Measurements from ENCODE around the gene SPG7.
A peak's percentile ranks its signal among the peaks of the same experiment; 100 is the strongest.

Gene SPG7

DNA sequence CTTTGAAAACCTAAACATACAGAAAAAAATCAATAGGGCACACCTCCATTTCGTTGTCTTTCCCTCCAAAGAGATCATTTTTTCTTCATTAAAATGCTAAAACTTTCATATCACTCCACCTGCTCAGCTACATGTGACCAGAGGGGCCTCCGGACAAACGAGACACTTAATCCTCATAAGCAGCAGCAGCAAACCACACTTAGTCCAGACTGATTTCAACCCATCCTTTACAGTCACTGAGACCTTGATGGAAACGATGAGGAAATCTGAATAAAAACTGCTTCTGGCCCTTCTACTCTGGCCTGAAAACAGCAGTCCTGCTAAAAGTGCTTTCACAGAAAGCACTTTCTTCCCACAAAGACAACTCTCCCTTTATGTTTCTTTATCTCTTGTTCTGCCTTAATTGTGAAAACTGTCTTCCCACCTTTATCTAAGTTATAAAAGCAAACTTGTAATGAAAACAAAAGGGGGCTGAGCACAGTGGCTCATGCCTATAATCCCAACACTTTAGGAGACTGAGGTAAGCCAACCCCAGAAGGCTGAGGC is 22.4 kb upstream of the SPG7 start:
- no peak for DNase-seq (ENCODE audit: low spot score)

DNA sequence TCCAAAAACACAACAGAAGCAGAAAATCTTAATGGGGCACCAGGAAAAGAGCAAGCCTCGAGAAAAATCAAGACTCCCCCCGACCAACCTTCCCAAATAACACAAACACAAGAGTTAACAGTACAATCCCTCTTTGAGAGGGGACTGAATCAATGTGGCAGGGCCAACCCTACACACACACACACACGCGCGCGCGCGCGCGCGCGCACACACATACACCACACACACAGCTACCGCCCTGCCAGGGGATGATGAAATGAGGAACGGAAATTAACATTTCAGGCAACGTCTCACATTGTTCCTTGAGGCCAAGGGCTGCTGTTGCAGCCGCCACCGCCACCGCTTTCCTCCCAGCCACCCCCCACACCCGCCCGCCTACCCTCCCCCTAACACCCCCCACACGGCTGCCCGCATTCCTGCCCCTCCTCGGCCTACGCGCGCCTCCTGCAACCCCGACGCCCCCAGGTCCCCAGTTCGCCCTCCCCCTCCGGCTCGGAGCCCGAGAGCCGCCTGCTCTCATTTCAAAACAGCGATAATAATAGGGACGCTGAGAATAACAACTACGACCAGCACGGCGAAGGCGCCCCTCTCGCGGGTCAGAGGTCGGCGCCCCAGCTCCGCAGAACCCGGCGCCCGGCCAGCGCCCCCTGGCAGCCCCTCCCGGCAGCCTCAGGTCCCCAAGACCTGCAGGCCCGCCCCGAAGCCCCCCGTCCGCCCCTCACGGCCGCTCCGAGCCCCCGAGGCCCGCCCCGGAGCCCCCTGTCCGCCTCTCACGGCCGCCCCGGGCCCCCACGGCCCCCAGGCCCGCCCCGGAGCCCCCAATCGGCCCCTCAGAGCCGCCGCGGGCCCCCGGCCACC is 18.9 kb upstream of the SPG7 start:
- DNase-seq (ENCODE audit: low spot score), result peak; percentile 90

DNA sequence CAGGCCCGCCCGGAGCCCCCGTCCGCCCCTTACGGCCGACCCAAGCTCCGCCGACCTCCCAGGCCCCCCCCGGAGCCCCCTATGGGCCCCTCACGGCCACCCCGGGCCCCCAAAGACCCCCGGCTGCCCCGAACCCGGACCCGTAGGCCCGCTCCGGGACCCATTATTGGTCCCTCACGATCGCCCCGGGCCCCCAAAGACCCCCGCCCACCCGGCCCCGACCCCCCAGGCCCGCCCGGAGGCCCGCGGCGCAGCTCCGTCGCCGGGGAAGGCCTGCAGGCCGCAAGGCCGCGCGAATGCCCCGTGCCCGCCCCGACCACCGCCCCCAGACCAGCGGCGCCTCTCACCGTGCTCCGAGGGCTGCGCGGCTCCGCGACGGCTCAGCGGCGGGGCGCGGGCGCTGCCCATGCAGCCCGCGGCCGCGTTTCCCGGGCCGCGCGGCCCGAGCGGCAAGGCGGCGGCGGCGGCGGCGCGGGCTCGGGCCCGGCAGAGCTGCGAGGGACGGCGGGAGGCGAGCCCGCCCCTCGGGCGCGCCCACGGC is 18.2 kb upstream of the SPG7 start:
- DNase-seq (ENCODE audit: low spot score), result no peak

DNA sequence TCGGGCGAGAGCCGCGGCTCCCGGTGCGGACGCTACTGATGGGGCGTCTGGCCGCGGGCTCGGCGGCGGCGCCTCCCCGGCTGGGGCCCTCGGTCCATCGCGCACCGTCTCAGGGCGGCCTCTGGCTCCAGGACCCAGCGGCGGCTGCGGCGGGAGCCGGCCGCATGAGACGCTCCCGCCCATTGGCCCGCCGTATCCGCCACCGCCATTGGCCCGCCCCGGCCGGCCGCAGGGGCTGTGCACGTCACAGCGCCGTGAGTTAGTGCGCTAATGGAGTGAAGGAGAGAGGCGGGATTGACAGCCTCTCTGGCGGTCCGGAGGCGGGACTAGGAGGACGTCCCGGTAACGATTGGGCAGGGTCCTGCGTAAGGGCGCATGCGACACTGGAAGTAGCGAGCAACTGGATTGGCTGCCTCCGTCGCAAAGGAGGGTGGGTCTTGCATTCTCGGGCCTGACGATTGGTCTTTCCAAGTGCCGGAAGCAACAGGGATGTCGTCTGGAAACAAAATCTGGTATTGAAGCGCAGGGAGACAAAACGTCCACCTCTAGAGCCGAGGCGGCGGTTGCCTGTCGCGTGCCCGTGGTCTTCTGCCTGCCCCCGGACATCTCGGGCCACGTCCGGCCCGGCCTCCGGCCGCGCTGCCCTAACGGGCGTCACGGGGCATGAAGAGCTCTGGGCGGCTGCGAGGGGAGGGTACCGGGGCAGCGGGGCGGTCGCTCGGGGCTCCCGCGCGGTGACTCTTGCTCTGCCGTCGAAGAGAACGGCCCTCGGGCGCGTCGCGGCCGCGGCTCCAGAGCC is 17.6 kb upstream of the SPG7 start, which contains the start of gene ANKRD11:
Gene ANKRD11 (minus strand): TSS at position 123 of the 799 bp plus-strand sequence. CDS start 173,542 bp downstream, outside the sequence.
- peak; percentile 100 for DNase-seq (ENCODE audit: low spot score)

DNA sequence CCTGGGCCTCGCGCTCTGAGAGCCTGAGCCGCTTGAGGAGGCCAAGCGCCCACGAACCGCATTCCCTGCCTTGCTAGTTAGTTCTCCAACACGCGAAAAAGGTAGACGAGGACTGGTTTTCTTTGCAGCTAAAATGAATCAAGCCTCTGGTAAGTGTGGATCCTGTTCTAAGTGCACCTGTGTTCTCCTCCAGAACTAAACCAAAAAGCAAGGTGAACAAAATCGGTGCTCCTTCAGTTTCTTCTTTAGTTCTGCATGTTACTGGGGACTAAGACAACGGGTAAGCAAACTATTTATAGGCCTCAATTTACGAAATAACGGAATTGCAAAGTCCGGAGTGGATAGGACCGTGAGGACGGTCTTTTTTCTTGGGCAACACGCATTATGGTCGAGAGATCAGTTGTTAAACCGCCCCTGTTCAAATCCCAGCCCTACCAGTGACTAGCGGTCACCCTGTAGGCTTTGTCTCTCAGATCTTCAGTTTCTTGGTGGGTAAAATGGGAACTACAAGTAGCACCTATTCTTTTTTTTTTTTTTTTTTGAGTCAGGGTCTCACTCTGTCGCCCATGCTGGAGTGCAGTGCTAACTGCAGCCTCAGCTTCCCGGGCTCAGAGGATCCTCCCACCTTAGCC is 16.8 kb upstream of the SPG7 start:
- DNase-seq (ENCODE audit: low spot score), result no peak

DNA sequence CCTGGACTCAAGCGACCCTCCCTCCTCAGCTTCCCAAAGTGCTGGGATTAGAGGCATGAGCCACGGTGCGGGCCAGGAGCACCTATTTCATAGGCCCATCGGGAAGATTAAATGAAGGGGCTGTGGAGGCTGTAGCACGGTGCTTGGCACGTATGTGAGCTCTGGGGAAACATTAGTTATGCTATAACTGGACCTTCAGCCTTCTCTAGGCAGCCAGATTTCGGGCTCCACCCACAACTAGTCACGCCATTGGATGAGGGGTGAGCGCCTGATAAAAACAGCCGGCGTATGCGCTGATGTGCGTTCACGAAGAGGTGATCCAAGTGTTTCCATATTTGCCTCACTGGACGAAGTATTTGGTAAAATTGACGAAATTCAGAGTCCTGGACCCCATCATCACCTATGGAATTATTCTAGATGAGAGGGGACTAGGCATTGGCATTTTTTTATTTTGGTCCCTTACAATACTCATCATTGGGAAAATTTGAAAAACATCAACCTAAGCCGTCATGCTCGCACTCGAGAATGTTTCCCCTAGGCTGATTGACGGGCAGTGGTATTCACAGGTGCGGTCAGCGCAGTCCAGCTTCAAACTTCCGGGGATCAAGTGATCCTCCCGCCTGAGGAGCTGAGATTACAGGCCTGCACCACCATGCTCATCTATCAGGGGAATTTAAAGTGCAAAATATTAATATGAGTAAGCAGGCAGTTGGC is 16.1 kb upstream of the SPG7 start:
- no peak for DNase-seq (ENCODE audit: low spot score)

DNA sequence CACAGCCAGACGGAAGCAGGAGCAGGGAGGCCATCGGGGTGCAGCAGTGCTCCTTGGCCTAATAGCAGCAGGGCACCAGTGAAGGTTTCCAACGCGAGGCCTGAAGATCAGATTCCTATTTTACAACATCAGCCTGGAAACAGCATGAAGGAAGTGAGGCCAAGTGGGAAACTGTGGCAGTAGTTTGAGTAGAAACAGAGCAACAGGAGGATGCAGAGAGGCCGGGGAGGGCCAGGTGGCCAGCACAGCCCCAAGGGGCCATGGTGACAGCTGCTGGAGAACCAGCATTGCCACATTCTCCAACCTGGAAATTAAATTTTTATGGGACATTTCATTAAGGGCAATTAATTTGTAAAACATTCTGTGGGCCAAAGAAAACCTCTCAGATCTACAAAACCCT is 14.4 kb upstream of the SPG7 start:
- DNase-seq (ENCODE audit: low spot score), result no peak

DNA sequence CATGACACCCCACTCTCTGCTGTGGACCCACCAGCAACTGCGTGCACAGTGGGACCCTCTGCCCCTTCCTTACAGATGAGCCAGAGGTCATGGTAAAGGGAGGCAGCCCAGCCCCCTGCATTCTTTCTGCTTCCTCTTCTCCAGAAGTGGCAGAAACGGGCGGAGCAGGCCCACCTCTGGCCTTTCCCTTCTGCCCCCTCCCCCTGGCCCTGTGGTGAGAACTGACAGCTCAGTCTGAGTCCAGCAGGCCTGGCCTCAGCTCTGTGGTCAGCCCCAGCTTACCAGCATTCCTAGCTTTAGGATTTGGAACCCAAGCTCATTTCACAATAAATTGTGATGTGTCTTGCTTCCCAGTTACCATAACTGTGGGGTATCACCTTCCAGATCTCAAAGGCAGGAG is 13.1 kb upstream of the SPG7 start:
- DNase-seq (ENCODE audit: low spot score), result no peak

DNA sequence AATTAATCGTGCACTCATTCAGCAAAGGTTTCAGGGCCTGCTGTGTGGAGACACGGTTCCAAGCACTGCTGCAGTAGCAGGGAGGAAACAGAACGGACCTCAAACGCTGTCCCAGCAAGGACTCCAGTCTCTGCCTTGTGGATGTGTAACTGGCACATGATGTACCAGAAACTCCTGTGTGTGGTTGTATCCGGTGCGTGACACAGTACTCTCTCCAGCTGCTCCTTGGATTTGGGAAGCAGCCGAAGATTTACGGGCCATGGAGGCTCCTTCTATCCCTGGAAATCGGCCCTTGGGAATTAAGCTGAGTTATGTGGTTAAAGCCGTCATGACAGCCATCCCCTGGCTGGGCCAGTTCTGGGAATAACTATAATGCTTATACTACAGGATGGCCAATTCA is 9.4 kb upstream of the SPG7 start:
- no peak for DNase-seq (ENCODE audit: low spot score)

DNA sequence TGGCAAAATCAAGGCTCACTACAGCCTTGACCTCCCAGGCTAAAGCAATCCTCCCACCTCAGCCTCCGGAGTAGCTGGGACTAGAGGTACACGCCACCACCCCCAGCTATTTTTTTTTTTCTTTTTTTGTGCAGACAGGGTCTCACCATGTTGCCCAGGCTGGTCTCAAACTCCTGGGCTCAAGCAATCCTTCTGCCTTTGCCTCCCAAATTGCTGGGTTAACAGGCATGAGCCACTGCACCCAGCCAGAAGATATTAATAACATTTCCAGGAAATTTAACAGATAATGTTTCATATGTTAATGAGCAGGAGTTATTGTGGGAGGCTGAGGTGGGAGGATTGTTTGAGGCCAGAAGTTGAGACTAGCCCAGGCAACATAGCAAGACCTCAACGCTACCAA is 8.4 kb upstream of the SPG7 start:
- no peak for DNase-seq (ENCODE audit: low spot score)

DNA sequence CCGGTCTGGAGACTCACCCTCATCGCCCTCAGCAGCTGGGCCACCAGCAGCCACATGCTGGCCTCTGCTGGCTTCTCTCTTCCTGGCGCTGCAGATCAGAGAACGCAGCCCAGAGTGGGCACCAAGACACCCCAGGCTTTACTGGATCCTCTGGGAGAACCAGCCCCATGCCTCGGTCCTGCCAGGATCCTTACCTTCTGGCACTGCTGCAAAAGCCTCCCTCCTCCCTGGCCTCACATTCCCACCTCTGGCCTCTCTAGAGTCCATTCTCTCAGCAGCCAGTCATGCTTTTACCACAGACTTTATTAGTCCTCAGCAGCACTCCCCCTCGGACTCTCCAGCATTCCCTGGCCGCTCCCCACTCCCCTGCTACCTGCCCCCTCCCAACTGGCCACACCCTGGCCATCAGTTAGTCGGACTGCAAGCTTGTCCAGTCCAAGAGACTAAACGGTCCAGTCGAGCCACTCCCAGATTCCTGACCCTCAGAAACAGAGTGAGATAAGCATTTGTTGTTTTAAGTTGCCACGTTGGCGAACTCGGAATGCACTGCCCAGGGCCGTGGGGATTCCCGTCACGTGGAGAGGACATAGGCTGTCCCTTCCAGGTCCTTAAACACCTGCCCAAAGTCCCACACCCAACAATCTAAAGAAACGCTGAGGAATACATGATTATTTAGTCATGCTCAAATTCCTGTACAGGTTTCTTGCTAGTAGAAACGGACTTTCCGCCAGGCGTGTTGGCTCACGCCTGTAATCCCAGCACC is 5.9 kb upstream of the SPG7 start:
- no peak for DNase-seq (ENCODE audit: low spot score)

DNA sequence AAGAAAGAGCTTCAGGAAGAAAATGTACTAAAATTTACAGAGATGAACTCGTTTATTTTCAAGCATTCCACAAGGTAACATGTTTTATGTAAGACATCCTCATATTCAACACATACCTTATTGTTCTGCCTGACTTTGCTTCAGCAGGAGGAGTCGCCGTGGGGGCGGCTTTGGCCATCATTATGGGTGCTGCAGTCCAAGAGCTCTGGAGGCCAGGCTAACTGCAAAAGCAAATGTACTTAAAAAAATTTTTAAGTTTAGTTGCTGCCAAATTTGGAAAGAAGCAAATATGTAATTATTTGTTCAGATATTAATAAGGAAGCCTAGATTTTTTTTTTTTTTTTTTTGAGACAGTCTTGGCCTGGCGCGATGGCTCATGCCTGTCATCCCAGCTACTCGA is 4.1 kb upstream of the SPG7 start:
- no peak for DNase-seq (ENCODE audit: low spot score)

DNA sequence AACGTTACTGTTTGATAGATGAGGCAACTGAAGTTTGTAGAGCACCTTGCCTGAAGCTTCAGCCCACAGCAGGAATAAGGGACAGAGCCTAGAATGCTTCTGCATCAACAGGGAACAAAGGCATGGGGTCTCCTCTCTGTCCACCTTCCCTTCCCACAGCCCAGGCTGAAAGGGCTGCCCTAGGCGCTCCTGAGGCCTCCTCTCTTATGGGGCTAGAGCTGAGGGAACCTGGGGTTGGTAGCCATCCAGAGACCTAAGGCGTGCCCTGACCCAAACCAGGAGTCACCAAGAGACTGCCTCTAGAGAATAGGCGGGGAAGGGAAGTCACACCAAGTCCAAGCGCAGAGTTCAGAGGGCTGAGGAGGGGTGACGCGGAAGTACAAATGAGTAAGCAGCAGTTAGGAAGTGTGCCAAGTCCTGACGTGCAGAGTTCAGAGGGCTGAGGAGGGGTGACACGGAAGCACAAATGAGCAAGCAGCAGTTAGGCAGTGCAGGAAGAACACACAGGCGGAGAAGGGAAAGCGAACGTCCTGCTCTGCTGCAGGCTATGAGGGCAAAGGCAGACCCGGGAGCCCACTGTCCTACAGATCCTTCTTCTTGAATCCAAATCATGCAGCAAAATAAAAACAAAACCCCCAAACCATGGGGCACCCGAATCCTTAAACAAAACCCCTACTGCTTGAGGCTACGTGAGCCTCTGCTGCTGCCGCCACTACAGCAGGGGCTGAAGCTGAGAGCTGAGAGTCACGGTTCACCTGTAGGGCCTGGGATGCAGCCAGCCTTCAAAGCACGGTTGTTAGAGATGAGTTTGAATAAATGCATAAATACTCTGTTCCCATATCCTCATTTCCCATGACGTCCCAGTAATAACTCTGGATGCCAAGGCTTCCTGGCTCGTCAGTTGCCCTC is 2.7 kb upstream of the SPG7 start:
- DNase-seq (ENCODE audit: low spot score), result peak; percentile 94

DNA sequence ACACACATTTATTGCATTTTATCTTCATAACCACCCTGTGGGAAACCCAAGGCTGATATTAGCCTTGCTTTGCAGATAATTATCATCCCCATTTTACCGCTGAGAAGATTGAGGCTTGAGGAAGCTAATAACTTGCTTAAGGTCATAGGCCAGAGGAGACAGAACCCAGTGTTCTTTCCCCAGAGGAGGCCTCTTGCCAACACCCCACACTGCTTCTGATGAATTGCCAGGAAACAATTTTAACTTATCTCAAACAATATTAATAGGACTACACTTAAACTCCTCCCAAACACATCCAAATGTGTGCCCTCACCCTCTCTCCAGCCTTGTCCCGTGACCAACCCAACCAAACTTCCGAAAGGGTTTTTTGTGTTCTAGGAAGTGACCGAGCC is 2.1 kb upstream of the SPG7 start:
- DNase-seq (ENCODE audit: low spot score), result no peak

DNA sequence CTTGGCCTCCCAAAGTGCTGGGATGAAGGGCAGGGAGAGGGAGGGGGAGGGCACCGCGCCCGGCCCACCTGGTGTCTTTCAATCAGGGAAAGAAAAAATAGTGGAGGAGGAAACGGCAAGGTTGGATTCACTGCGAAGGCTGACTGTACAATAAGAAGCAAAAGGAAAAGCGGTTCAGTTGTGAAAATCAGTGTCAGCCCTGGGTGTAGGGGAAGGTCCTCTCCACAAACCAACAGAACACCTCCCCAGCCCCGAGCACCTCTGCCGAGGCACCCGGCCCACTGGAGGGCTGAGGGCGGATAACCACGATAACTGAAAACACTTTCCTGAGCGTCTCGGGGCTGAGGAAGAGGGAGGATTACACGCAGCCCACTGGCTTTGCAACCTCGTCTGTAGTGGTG is 1.4 kb upstream of the SPG7 start:
- peak; percentile 8 for DNase-seq (ENCODE audit: low spot score)

DNA sequence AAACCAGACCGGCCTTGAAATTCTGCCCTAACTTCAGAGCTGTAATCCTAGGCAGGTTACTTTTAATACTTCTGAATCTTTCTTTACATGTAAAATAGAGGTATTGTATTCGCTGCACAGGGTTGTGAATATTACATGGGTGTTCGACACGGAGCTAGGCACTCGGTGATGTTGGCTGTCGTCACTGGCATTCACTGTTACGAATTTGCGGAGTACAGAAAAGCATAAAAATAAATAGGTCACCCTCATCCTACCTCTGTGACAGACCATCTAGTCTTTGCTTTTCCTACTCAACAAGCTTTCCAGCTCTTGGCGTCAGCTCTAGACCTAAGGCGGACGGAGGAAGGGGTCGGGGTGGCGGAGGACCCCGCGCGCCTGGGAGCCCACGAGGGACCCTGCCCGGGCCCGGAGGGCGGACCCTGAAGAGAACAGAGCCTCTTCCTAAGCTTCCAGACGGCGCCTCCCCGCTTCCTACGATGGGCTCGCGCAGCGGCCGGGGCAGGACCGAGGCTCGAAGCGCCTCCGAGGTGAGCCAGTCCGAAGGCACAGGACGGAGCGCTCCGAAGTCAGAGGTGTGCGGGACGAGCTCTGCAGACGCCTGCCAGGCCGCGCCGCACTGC is 879 bp upstream of the SPG7 start:
- no peak for DNase-seq (ENCODE audit: low spot score)

DNA sequence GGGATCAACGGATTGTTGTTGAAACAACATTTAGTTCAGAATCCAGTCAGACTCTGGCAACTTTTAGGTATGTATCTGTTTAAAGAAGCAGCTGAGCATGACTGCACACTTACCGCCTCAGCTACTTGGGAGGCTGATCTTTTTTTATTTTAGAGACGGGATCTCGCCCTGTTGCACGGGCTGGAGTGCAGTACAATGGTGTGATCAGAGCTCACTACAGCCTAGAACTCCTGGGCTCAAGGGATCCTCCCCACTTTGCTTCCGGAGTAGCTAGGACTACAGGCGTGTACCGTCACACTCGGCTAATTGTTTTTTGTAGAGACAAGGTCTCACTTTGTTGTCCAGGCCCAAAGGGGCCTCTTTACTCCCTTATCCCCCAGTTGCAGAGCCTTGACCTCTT is 2.3 kb downstream of the SPG7 start:
- DNase-seq (ENCODE audit: low spot score), result no peak

DNA sequence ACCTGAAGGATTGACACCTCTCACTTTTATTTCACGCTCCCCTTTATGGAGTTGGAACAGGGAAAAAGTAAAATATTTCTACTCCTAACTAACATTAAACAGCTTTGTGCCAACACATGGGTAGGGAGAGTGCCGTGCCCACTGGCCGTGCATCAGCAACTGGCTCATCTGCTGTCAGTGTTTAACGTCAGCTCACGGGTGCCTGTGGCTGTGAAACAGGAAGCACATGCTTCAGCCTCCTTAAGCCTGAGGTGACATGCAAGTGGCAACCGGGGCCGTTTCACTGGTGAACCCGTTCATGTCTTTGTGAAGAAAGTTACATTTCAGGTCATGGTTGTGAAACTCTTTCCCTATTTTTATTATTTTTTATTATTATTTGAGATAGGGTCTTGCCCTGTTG is 3.2 kb downstream of the SPG7 start:
- no peak for DNase-seq (ENCODE audit: low spot score)

DNA sequence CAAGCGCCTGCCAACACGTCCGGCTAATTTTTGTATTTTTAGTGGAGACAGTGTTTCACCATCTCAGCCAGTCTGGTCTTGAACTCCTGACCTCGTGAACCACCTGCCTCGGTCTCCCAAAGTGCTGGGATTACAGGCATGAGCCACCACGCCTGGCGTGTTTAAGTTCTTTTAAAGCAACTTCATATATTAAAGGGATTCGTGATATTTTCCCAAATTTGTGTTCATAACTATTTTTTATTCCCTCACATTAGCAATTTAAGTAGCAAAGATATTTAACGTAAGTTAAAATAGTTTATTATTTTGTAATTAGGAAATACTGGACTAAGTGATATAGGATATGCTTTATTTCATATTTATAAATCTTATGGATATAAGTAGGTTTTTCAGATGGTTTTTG is 4.2 kb downstream of the SPG7 start:
- no peak for DNase-seq (ENCODE audit: low spot score)
